ENCODE measurements around the gene SF3B1.
"Not testable (repeated sequence)": the region's sequence is repeated elsewhere in the genome, so short reads cannot be mapped to it uniquely, and the experiment has no call there.

The SF3B1 gene, protein sequence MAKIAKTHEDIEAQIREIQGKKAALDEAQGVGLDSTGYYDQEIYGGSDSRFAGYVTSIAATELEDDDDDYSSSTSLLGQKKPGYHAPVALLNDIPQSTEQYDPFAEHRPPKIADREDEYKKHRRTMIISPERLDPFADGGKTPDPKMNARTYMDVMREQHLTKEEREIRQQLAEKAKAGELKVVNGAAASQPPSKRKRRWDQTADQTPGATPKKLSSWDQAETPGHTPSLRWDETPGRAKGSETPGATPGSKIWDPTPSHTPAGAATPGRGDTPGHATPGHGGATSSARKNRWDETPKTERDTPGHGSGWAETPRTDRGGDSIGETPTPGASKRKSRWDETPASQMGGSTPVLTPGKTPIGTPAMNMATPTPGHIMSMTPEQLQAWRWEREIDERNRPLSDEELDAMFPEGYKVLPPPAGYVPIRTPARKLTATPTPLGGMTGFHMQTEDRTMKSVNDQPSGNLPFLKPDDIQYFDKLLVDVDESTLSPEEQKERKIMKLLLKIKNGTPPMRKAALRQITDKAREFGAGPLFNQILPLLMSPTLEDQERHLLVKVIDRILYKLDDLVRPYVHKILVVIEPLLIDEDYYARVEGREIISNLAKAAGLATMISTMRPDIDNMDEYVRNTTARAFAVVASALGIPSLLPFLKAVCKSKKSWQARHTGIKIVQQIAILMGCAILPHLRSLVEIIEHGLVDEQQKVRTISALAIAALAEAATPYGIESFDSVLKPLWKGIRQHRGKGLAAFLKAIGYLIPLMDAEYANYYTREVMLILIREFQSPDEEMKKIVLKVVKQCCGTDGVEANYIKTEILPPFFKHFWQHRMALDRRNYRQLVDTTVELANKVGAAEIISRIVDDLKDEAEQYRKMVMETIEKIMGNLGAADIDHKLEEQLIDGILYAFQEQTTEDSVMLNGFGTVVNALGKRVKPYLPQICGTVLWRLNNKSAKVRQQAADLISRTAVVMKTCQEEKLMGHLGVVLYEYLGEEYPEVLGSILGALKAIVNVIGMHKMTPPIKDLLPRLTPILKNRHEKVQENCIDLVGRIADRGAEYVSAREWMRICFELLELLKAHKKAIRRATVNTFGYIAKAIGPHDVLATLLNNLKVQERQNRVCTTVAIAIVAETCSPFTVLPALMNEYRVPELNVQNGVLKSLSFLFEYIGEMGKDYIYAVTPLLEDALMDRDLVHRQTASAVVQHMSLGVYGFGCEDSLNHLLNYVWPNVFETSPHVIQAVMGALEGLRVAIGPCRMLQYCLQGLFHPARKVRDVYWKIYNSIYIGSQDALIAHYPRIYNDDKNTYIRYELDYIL

DNA sequence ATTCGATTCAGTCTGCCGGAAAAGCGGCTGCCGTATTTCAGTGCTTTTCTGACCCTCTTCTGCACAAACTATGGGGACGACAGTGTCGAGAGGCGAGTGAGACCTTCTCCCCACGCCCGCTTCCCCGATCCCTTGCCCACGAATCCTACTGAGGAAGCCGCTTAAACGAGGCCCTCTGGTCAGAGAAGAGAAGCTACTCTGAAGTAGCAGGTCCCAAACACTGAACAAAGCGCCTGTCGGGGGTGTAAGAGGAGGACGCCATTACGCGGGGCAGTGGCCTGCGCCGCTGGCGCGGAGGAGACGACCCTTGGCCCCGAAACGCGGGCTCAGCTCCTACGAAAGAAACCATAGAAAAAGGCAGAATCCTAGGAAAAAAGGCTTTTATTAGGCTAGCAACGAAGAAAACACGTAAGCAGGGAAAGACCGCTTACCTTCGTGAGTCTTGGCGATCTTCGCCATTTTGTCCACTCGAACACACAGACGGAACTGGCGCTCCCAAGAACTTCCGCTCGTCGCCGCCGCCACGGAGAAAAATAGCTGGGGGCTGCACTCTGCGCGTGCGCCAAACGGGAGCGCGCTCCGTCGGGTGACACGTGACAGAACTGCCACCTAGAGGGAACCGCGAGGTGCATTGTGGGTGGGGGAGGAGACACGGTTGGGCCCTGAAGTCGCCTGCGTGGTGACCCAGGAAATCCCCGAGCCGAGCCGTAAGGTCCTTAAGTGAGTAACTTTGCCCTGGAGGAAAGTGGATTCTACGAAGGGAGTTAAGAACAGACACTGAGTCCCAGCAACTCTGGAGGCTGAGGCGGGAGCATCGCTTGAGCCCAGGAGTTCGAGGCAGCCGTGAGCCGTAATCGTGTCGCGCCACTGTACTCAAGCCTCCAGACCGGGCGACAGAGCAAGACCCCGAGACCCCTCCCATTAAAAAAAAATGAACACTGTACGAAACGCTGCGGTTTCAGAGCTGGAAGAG is at the start of gene SF3B1:
Gene SF3B1 (minus strand): TSS at position 488 of the 973 bp plus-strand sequence. CDS start 29 bp downstream, at position 459.
- peak; percentile 95 for DNase-seq

DNA sequence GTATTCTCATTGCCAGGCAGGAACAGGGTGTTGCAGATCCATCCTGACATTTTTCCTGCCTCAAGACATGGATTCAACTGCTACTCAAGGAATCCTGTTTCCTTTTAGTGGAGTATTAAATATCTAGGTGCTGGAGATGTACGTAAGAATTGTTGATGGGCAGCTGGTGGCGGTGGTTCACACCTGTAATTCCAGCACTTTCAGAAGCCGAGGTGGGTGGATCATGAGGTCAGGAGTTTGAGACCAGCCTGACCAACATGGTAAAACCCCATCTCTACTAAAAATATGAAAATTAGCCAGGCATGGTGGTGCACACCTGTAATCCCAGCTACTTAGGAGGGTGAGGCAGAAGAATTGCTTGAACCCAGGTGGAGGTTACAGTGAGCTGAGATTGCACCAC is 49.4 kb upstream of the SF3B1 start:
- DNase-seq = not testable (repeated sequence)

DNA sequence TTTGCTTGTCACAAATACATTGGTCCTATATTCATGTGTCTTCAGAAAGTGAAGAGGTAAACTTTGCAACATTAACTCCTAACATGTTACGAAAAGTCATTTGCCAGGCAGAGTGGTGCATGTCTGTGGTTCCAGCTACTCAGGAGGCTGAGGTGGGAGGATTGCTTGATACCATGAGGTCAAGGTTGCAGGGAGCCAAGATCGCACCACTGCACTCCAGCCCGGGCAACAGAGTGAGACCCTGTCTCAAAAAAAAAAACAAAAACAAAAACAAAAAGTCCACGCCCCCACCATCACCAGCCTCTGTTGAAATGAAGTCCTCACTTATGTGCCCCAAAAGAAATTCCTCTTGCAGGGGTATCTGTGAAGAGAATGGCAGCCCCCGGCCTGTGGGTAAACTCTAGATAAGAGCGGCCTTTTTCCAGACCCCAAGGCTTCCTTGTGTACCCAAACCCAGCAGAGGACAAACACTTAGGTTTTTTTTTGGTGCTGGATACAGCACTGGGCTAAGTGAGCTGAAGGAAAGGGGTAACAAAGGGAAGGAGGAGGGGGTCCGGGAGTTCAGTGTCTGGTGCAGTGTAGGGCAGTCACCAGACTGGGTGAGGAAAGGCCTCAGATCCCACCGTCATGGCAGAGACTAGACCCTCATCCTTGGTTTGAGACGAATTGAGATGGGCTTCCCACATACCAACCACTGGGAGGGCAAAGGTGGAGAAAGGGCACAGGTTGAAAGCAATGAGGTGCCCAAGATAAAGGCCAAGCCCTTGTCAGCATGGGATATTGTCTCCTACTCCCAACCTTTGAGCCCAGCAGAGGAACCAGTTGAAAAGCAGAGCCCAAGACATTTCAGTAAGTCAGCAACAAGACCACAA is 45.6 kb upstream of the SF3B1 start:
- no peak for DNase-seq

DNA sequence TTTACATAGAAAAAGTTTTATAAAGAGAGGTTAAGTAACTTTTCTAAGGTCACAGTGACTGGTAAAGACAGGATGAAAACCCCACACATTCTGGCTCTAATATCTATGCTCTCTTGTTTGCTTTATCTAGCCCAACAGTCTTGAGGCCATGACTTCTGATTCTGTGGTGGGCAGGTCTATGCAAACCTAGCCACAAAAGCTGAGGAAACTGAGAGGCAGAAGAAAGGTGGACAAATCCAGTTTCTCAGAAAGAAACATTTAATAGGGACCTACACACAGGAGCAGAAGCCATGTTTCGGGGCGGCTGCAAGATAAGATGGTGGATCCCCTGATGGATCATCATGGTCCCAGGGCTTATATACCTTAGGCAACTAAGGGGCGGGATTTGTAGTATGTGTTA is 43.0 kb upstream of the SF3B1 start:
- no peak for DNase-seq

DNA sequence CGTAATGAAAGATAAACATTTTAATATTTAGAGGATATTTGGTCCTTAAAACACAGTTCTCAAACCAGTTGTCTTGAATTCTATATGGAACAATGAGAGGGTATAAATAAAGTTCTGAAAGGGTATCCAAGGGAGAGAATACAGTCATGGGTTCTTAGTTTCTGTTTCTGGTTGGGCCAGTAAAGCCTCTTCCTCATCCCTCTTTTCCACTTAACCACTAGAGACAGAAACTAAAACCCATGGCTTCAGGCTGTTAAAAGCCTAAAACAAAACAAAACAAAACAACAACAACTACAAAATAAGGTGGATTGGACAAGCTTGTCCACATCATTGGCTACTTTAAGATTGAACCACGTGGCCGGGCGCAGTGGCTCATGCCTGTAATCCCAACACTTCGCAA is 37.3 kb upstream of the SF3B1 start:
- DNase-seq = no peak

DNA sequence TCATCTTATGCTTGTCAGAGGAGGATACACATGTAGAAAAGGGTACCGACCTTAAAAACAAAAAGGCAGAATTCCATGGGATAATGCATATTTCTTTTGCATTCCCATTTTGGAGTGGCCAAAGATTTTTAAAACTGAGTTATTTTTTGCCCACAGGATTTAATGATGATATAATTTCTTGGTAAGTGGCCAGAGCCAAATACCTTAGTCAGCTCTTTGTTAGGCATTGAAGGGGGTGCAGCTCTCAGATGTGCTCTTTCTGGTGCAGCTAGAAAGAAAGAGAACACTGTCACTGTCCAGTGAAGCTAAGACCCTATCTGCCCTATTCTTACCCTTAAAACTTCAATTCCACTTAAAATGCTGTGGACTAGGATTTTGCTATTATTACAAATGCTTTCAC is 29.3 kb upstream of the SF3B1 start:
- no peak for DNase-seq

DNA sequence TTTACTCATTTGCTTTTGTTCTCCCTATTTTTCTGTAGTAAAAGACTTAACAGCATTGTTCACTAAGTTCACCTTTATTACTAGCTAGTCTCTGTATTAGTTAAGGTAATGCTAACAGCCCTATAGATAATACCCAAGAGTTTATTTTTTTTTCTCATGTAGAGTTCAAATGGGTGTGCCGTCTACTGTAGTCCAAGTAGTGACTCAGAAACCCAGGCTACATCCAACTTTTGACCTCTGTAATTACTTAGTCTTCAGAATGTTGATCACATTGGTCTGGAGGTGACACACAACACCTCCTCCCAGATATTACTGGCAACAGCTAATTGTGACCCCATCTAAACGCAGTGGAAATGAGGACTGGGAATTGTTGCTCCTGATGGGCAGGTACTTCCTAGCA is 26.2 kb upstream of the SF3B1 start:
- DNase-seq = no peak

DNA sequence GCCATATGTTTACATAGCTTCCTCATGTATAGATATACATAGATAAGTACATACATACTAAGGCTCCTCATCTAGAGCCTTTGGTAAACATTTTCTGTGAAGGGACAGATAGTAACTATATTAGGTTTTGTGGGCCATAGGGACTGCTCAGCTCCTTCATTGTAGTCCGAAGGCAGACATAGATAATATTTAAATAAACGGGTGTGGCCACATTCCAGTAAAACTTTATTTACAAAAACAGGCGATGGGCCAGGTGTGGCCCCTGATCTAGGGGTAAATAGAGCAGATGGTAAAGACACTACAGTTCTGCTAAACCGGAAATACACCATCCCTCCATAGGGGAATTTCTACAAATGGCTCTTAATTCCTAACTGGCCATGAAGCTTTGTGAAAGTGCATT is 25.8 kb upstream of the SF3B1 start:
- no peak for DNase-seq

DNA sequence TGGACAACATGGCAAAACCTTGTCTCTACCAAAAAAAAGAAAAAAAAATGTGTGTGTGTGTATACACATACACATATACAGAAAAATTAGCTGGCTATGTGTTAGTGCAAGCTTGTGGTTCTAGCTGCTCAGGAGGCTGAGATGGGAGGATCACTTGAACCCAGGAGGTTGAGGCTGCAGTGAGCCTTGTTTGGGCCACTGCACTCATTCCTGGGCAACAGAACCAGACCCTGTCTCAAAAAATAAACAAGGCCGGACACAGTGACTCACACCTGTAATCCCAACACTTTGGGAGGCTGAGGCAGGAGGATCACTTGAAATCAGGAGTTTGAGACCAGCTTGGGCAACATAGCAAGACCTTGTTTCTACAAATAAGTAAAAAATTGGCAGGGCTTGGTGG is 20.6 kb upstream of the SF3B1 start:
- DNase-seq = no peak

DNA sequence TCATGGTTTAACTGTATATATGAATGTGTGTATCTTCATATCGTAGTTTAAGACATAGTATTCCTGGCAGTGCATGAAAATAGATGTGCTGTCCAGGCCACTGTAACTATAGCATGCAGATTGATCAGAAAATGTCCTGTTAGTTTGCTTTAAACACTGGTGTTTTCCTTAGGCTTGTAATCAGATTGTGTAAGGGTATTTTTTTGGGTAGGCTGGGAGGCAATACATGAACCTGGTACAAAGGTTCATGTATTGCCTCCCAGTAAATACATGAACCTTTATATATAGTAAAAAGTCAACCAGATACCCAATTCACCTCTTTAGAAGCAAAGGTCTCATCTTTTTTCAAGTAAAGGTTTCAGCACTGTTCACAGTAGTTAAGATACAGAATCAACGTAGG is 20.1 kb upstream of the SF3B1 start:
- DNase-seq = no peak

DNA sequence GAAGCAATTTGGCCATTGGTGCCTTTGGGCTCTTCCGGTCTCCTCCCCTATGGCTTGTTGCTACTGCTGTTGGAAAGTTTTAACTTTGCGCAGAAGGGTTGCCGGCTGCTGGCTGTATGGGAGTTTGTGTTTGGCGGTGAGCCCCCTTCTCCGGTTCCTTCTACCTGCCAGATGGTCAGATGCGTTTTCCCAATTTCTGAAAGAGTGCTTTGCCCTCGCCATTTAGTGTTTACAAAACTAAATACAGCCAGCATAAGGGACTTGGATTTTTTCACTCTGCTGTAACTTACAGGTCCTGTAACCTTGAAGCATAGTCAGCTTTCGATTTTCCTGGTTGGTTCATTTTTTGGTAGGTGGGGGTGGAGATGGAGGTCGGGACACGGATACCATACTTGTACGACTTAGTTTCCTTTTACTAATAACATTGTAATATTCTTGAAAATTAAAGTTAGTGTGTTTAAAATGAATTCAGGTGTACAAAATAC is 19.1 kb upstream of the SF3B1 start:
- no peak for DNase-seq

DNA sequence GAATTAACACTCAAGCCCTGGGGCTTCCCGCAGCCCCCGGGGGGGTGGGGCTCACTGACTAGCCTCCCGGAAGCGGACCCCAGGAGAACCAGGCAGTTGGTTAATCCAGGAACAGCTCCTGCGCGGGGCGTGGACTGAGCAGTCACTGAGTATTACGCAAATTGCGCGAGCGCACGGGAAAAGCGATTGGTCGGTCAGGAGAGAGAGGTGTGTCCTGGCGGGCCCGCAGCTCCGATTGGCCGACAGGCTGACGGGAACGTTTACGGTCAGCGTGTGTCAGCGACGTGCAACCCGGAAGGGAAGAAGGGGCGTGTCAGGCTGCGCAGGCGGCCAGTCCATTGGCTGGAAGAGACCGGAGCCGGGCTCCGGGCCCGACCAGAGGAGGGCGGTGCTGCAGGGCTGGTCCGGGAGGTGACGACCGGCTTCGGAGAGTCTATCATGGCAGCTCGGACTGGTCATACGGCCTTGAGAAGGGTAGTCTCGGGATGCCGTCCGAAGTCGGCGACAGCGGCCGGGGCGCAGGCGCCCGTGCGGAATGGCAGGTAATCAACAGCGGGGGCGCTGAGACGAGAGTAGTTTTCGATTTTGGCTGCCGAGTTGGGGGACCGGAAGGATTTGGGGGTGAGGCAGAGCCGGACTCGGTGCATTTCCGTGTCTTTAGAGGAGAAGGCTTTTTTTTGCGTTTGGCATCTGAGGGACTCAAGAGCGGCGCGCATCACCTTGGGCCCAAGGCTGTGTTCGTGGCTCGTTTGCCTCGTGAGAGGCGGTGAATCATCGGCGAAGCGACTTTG is 18.5 kb upstream of the SF3B1 start, which contains the start of gene COQ10B:
Gene COQ10B (plus strand): TSS at position 430 of the 791 bp plus-strand sequence. CDS start 9 bp downstream, at position 439.
- peak; percentile 97 for DNase-seq

DNA sequence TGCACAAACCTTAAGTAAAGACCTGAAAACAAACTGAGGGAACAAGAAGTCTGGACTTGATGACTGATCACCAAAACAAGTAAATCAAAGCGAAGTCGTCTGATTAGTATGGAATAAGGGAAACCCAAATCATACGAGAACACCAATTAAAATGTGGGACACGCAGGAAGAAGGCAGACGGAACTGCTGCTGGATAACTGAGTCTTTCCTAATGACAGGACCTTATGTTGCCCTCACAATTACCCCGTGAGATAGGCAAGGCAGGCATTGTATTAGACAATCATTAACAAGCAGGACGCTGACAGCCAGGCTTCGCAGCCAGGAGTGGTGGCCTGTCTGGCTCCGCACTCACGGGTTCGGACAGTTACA is 17.9 kb upstream of the SF3B1 start:
- no peak for DNase-seq

DNA sequence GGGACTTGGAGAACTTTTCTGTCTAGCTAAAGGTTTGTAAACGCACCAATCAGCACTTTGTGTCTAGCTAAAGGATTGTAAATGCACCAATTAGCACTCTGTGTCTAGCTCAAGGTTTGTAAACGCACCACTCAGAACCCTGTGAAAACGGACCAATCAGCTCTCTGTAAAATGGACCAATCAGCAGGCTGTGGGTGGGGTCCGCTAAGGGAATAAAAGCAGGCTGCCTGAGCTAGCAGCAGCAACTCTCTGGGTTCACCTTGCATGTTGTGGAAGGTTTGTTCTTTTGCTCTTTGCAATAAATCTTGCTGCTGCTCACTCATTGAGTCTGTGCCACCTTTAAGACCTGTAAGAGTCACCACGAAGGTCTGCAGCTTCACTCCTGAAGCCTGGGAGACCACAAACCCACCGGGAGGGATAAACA is 16.1 kb upstream of the SF3B1 start:
- not testable (repeated sequence) for DNase-seq

DNA sequence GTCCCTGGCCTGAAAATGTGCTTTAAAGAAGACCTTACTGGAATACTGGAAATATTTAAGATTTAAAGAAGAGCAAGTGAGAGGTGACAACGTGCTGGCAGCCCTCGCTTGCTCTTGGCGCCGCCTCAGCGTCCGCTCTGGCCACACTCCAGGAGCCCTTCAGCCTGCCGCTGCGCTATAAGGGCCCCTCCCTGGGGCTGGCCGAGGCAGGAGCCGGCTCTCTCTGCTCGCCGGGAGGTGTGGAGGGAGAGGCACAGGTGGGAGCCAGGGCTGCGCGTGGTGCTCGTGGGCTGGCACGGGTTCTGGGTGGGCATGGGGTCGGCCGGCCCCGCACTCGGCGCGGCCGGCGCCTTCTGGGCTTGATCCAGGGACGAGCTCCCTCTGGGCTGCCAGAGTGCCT is 15.6 kb upstream of the SF3B1 start:
- DNase-seq = peak; percentile 10

DNA sequence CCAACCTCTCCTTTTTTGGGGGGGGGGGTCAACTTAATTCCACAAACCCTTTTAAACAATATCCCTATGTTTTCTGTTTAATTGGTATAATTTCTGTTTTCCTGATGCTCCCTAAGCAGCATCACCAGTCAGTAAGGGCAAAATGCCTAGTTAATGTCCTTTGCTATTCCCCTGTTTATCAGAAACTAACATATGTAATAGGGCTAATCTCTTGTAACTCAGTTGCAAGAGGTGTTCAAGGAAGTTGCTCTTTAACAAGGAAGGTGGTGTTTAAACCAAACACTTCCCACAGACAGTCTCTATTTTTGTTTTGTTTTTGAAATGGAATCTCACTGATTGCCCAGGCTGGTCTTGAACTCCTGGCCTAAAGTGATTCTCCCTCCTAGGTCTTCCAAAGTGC is 12.0 kb upstream of the SF3B1 start:
- no peak for DNase-seq

DNA sequence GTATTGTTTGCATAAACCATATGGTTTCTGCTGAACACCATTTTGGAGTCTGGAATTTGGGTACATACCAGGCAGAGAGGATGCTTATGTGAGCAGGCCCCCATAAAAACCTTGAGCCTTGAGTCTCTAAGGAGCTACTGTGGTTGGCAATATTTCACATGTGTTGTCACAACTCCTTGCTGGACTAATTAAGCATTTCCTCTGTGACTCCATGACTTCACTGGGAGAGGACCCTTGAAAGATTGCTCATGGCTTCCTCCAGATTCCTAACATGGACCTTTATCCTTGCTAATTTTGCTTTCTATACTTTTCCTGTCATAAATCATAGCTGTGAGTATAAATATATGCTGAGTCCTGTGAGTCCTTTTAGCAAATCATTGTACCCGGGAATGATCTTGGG is 10.9 kb upstream of the SF3B1 start:
- no peak for DNase-seq

DNA sequence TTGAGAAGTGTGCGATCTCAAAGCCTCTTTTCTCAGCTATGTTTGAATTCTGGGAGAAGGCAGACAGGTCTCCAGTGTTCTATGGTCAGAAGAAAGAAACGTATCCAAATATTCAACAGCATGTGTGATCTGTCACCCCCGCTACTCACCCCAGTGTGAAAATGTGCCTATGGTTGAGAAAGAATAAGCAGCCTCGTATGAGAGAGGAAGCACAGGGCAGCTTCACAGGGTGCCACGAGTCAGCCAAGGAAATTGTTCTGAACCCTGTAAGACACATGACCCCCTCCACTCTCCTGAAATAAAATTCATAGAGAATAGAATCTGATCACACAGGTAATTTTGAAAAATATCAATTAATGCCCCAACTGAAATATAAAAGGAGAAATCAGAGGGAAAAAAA is 8.0 kb upstream of the SF3B1 start:
- DNase-seq = no peak

DNA sequence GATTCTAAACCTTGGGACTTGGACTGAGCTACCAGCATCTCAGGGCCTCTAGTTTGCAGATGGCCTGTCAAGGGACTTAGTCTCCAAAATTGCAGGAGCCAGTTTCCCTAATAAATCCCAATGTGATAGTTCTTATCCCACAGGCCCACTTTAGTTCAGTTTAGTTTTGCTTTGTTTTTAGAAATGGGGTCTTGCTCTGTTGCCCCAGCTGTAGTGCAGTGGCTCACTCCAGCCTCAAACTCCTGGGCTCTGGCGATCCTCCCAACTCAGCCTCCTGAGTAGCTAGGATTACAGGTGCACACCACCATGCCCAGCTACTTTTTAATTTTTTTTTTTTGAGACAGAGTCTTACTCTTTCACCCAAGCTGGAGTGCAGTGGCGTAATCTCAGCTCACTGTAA is 2.6 kb upstream of the SF3B1 start:
- no peak for DNase-seq

Data from DMS79 (cell line).